SK-N-SH (cell line): ENCODE measurements around the gene AHCTF1. TPM values are rescaled to one million over a fixed set of nuclear protein-coding genes. Genes with fewer than 3 reads are reported as not detected.

ENCODE experiments used
- CTCF ChIA-PET: fragments of 300-600, 350-600 bp; formaldehyde crosslinking; extraction: SDS; loops from one replicate; lab custom pipeline; 2021; lab: Yijun Ruan, JAX
- POLR2A ChIA-PET: fragments of 350-600 bp; sonication (Branson Sonifier 250); formaldehyde crosslinking; extraction: SDS; loops from one replicate; lab custom pipeline; 2020; ENCODE audit warnings: antibody characterized with exemption, inconsistent platforms; lab: Yijun Ruan, JAX
- DNase-seq: peaks from one replicate; pipeline ENCODE4 v3.0.0; 2012
- H2AFZ ChIP-seq: fragments of 200-600 bp; sonication (generic); 2 replicates; pipeline ENCODE4 v1.8.1; 2016; ENCODE audit warnings: antibody characterized with exemption, mild to moderate bottlenecking, low read depth
- H3F3A ChIP-seq: fragments of 200-600 bp; sonication (generic); replicated peaks from 2 replicates; pipeline ENCODE3; 2016; ENCODE audit warnings: antibody characterized with exemption, mild to moderate bottlenecking; ENCODE audit not compliant: insufficient read depth
- H3K27ac ChIP-seq, 2 experiments: fragments of 200-500 bp in 1 of 2; fragments of 200-600 bp in 1 of 2; sonication (Bioruptor generic) in 1 of 2; sonication (generic), shearing (Covaris generic) in 1 of 2; 2 replicates each; pipeline versions ENCODE4 v1.5.1 to v1.6.1; 2014 to 2016; ENCODE audit warnings: low read depth in 2 of 2, inconsistent platforms in 1 of 2, low read length in 1 of 2, mild to moderate bottlenecking in 1 of 2, mixed read lengths in 1 of 2
- H3K27me3 ChIP-seq: fragments of 200-600 bp; sonication (generic), shearing (Covaris generic); 2 replicates; pipeline ENCODE4 v1.6.1; 2016; ENCODE audit warnings: mixed run types; ENCODE audit not compliant: insufficient read depth
- H3K36me3 ChIP-seq, 2 experiments: fragments of 200-500 bp in 1 of 2; fragments of 200-600 bp in 1 of 2; sonication (Bioruptor generic) in 1 of 2; sonication (generic) in 1 of 2; replicated peaks in 1 of 2; 2 replicates each; pipeline versions ENCODE3 to v1.5.1; 2014 to 2016; ENCODE audit warnings: low read length in 1 of 2, mild to moderate bottlenecking in 1 of 2; ENCODE audit not compliant: insufficient read depth in 2 of 2, control insufficient read depth in 1 of 2
- H3K4me1 ChIP-seq, 2 experiments: fragments of 200-500 bp in 1 of 2; fragments of 200-600 bp in 1 of 2; sonication (Bioruptor generic) in 1 of 2; sonication (generic), shearing (Covaris generic) in 1 of 2; 2 replicates each; pipeline versions ENCODE4 v1.5.1 to v1.6.1; 2014 to 2016; ENCODE audit warnings: low read depth in 1 of 2, low read length in 1 of 2, mixed run types in 1 of 2; ENCODE audit not compliant: insufficient read depth in 2 of 2, control insufficient read depth in 1 of 2
- H3K4me2 ChIP-seq: fragments of 200-600 bp; sonication (generic), shearing (Covaris generic); 2 replicates; pipeline ENCODE4 v1.6.1; 2017; ENCODE audit warnings: mixed run types
- H3K4me3 ChIP-seq, 2 experiments: fragments of 200-500 bp in 1 of 2; fragments of 200-600 bp in 1 of 2; sonication (Bioruptor generic) in 1 of 2; sonication (generic), shearing (Covaris generic) in 1 of 2; 2 replicates each; pipeline versions ENCODE4 v1.5.1 to v1.8.1; 2014 to 2016; ENCODE audit warnings: low read depth in 2 of 2, inconsistent platforms in 1 of 2, low read length in 1 of 2, mild to moderate bottlenecking in 1 of 2, mixed read lengths in 1 of 2, moderate library complexity in 1 of 2
- H3K79me2 ChIP-seq: fragments of 200-600 bp; sonication (generic); 2 replicates; pipeline ENCODE4 v1.8.1; 2017; ENCODE audit warnings: mild to moderate bottlenecking; ENCODE audit not compliant: insufficient read depth
- H3K9ac ChIP-seq: fragments of 200-600 bp; sonication (generic); 2 replicates; pipeline ENCODE4 v1.6.1; 2017; ENCODE audit warnings: mixed run types
- H3K9me2 ChIP-seq: fragments of 200-600 bp; sonication (generic); 2 replicates; pipeline ENCODE4 v1.6.1; 2017; ENCODE audit warnings: mixed run types
- H3K9me3 ChIP-seq: fragments of 200-600 bp; sonication (generic); 2 replicates; pipeline ENCODE4 v1.6.1; 2017; ENCODE audit warnings: mixed run types, mild to moderate bottlenecking, moderate library complexity
- H4K20me1 ChIP-seq: fragments of 200-600 bp; sonication (generic); 2 replicates; pipeline ENCODE4 v1.6.1; 2017; ENCODE audit warnings: mild to moderate bottlenecking, mixed run types; ENCODE audit not compliant: insufficient read depth
- CHD2 ChIP-seq: fragments of 150-350 bp; IDR thresholded peaks from 2 replicates; pipeline ENCODE4 v1.6.1; 2018; ENCODE audit warnings: low read length; ENCODE audit not compliant: partially characterized antibody
- ELF1 ChIP-seq: IDR thresholded peaks from 2 replicates; pipeline ENCODE4 v1.4.0; 2012
- EZH2phosphoT487 ChIP-seq: fragments of 200-600 bp; sonication (generic); IDR thresholded peaks from 2 replicates; pipeline ENCODE4 v1.6.1; 2017; ENCODE audit warnings: low read depth, mixed run types, mild to moderate bottlenecking, antibody characterized with exemption, moderate library complexity, borderline replicate concordance
- FOXJ3 ChIP-seq: sonication (generic); formaldehyde crosslinking; IDR thresholded peaks from 2 replicates; pipeline ENCODE4 v1.5.1; 2020; ENCODE audit warnings: mild to moderate bottlenecking, missing genetic modification reagents
- FOXM1 ChIP-seq: IDR thresholded peaks from 2 replicates; pipeline ENCODE4 v1.4.0; 2012; ENCODE audit warnings: low read depth, mild to moderate bottlenecking
- JUND ChIP-seq: IDR thresholded peaks from 2 replicates; pipeline ENCODE4 v1.4.0; 2012
- MXI1 ChIP-seq: IDR thresholded peaks from 2 replicates; pipeline ENCODE4 v1.6.1; 2012; ENCODE audit warnings: mild to moderate bottlenecking, low read depth, low read length, improper control_type of control experiment
- NFIC ChIP-seq: IDR thresholded peaks from 2 replicates; pipeline ENCODE4 v1.4.0; 2012; ENCODE audit warnings: borderline replicate concordance
- NRF1 ChIP-seq: IDR thresholded peaks from 2 replicates; pipeline ENCODE4 v1.6.1; 2012; ENCODE audit warnings: low read depth, mild to moderate bottlenecking, low read length
- PBX3 ChIP-seq: IDR thresholded peaks from 2 replicates; pipeline ENCODE4; 2012
- POLR2AphosphoS5 ChIP-seq: IDR thresholded peaks from 2 replicates; pipeline ENCODE4 v1.6.1; 2012; ENCODE audit warnings: low read depth, low read length
- RAD21 ChIP-seq: IDR thresholded peaks from 2 replicates; pipeline ENCODE4 v1.6.1; 2012; ENCODE audit warnings: mild to moderate bottlenecking, low read length
- RCOR1 ChIP-seq: fragments of 150-350 bp; IDR thresholded peaks from 2 replicates; pipeline ENCODE4 v1.6.1; 2017; ENCODE audit warnings: antibody characterized with exemption, low read length
- RFX5 ChIP-seq: IDR thresholded peaks from 2 replicates; pipeline ENCODE4 v1.6.1; 2012; ENCODE audit warnings: mild to moderate bottlenecking, improper control_type of control experiment, low read length
- TAF1 ChIP-seq: IDR thresholded peaks from 2 replicates; pipeline ENCODE4 v1.6.1; 2012; ENCODE audit warnings: low read depth, mild to moderate bottlenecking, low read length, moderate library complexity, borderline replicate concordance
- TEAD4 ChIP-seq: IDR thresholded peaks from 2 replicates; pipeline ENCODE4 v1.4.0; 2012; ENCODE audit warnings: mild to moderate bottlenecking, borderline replicate concordance; ENCODE audit not compliant: insufficient read depth
- YY1 ChIP-seq: IDR thresholded peaks from 2 replicates; pipeline ENCODE4 v1.4.0; 2012; ENCODE audit warnings: low read depth, mild to moderate bottlenecking
- ZBTB33 ChIP-seq: IDR thresholded peaks from 2 replicates; pipeline ENCODE4 v1.4.0; 2012; ENCODE audit warnings: low read depth, borderline replicate concordance
- WGBS: methylation state at CpG from one replicate; pipeline ENCODE4 v1.1.6; 2017; ENCODE audit warnings: low lambda C conversion rate; 5-methylcytosine and 5-hydroxymethylcytosine counted together
- polyA plus RNA-seq, 3 experiments: library from polyadenylated mRNA; depleted of rRNA; stranded (reverse); fragments of >200 nt; gene quantifications; 2 replicates each; pipeline ENCODE4 v1.2.3, GENCODE V29; 2012
- TF ChIP-seq, protein P1 (sequence below): fragments of 150-350 bp; IDR thresholded peaks from 2 replicates; pipeline ENCODE4 v1.6.1; 2017; ENCODE audit warnings: antibody characterized with exemption, low read length, low read depth, borderline replicate concordance

Gene AHCTF1
- polyA plus RNA-seq, 1 of the 3 experiments (the other 2 are of a cell fraction): 8.5 TPM

DNA sequence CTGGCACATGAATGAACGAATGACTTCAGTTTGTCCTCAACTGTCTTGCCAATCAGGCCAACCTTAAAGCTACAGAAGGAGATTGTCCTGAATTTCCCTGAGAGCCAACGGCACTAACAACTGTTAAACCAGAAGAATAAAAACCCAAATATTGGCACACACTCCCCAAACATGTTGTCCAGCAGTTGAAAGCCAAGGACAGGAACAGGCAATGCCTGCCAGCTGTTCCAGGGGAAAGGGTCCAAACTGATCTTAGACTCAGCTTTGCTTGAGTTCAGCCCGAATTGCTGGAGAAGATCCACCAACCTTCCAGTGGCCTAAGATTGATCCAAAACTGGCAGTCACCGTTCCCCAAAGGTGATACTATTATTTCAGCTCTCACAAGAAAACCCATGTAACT lies 22.4 kb upstream of the AHCTF1 start:
- H3K9me3 ChIP-seq: no peaks in the 10 kb centered on the region
- H4K20me1 ChIP-seq: no peaks in the 10 kb centered on the region
- POLR2A ChIA-PET: no interaction called here
- H3K27ac ChIP-seq: no peak overlapping the region
- H3K27me3 ChIP-seq: no peaks in the 10 kb centered on the region
- H3K9ac ChIP-seq: no peak overlapping the region
- H3K4me1 ChIP-seq: no peaks in the 10 kb centered on the region
- DNase-seq: no peak
- H3K4me2 ChIP-seq: no peak overlapping the region
- H2AFZ ChIP-seq: no peak overlapping the region
- no peaks in the 10 kb centered on the region for H3K79me2 ChIP-seq
- CTCF ChIA-PET: no interaction called here
- no peaks in the 10 kb centered on the region for H3K9me2 ChIP-seq
- H3K36me3 ChIP-seq: no peaks in the 10 kb centered on the region
- no peak for TF ChIP-seq JUND
- TF ChIP-seq, protein P1, sequence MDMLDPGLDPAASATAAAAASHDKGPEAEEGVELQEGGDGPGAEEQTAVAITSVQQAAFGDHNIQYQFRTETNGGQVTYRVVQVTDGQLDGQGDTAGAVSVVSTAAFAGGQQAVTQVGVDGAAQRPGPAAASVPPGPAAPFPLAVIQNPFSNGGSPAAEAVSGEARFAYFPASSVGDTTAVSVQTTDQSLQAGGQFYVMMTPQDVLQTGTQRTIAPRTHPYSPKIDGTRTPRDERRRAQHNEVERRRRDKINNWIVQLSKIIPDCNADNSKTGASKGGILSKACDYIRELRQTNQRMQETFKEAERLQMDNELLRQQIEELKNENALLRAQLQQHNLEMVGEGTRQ: no peak
- no peak for TF ChIP-seq POLR2AphosphoS5
- TF ChIP-seq RFX5: no peak
- TF ChIP-seq FOXM1: no peak
- TF ChIP-seq FOXJ3: no peak
- TF ChIP-seq NFIC: no peak
- TF ChIP-seq NRF1: no peak
- no peak for TF ChIP-seq TAF1
- no peak for TF ChIP-seq EZH2phosphoT487
- no peak for TF ChIP-seq RCOR1
- no peak for TF ChIP-seq YY1
- TF ChIP-seq ZBTB33: no peak
- no peak for TF ChIP-seq ELF1
- TF ChIP-seq MXI1: no peak
- TF ChIP-seq TEAD4: no peak
- no peak for TF ChIP-seq PBX3
- TF ChIP-seq RAD21: no peak
- no peak for TF ChIP-seq CHD2
- no peak overlapping the region for H3K4me3 ChIP-seq
- 93% methylated on average over 4 of the region's 4 CpGs for WGBS
- H3F3A ChIP-seq: no peaks in the 10 kb centered on the region
